A673 (cell line): ENCODE results near the gene SPIN1.

Experiments
- EZH2 ChIP-seq: fragments of 200-600 bp; sonication (generic); IDR thresholded peaks from 2 replicates; pipeline ENCODE4 v1.6.1; 2017; ENCODE audit warnings: borderline replicate concordance, low read depth, mild to moderate bottlenecking, mixed read lengths, antibody characterized with exemption, low read length; ENCODE audit not compliant: poor library complexity, severe bottlenecking
- TF ChIP-seq, protein P1 (sequence below): fragments of 300-800, 200-600 bp; sonication (generic); conservative IDR thresholded peaks from 2 replicates; pipeline ENCODE4 v1.5.1; 2017; ENCODE audit warnings: low read depth, mild to moderate bottlenecking, antibody characterized with exemption, low read length, moderate library complexity, mixed read lengths

DNA sequence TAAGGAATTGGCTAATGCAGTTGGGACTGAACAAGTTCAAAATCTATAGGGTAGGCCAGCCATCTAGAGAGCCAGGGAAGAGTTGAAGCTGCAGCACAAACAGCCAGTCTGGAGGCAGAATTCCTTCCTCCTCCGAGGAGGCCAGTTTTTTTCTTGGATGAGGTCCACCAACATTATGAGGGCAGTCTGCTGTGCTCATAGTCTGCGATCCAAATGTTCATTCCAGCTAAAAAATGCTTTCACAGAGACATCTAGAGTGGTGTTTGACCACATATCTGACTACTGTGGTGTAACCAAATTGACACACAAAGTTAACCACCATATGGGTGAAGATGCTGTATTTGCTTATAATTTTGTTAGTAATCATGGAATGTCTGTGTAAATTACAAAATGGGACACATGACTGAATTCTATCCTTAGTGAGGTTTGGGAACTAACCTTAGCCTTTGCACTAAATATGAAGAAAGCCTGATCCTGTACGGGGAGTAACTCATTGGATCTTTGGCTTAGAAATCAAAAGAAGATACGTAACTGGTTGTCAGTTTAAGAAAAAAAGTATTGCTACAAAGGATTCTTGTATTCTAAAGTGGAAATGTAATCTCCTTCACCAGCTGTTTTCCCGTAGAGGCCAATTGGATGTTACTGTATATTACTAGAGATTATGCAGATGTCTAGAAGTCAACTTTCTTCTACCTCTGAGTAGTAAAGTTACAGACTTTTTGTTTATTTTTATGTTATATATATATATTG, 70.6 kb downstream of the SPIN1 start:
- TF ChIP-seq, protein P1, sequence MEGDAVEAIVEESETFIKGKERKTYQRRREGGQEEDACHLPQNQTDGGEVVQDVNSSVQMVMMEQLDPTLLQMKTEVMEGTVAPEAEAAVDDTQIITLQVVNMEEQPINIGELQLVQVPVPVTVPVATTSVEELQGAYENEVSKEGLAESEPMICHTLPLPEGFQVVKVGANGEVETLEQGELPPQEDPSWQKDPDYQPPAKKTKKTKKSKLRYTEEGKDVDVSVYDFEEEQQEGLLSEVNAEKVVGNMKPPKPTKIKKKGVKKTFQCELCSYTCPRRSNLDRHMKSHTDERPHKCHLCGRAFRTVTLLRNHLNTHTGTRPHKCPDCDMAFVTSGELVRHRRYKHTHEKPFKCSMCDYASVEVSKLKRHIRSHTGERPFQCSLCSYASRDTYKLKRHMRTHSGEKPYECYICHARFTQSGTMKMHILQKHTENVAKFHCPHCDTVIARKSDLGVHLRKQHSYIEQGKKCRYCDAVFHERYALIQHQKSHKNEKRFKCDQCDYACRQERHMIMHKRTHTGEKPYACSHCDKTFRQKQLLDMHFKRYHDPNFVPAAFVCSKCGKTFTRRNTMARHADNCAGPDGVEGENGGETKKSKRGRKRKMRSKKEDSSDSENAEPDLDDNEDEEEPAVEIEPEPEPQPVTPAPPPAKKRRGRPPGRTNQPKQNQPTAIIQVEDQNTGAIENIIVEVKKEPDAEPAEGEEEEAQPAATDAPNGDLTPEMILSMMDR: no peak
- TF ChIP-seq EZH2: no peak
